ENCODE results near the gene NPHP3.
"Not testable (repeated sequence)": the region's sequence is repeated elsewhere in the genome, so short reads cannot be mapped to it uniquely, and the experiment has no call there.

The NPHP3 gene

DNA sequence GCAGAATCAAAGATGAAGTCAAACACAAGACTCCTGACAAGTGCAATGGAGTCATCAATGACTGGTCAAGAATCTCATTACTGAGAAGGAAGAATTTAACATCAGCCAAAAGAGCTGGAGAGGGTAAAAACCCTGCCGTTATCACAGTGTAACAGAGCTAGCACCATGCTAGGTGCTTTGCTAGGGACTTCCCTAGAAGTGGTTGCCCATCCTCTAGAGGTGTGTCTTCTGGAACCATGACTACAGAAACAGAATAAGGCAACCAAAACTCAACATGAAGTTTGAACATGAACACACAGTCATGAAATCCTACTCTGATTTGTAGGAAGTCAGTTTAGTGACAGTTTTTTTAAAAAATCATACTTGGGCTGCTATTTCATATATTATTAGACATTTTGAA lies 72.1 kb downstream of the NPHP3 start:
- no peak for DNase-seq

DNA sequence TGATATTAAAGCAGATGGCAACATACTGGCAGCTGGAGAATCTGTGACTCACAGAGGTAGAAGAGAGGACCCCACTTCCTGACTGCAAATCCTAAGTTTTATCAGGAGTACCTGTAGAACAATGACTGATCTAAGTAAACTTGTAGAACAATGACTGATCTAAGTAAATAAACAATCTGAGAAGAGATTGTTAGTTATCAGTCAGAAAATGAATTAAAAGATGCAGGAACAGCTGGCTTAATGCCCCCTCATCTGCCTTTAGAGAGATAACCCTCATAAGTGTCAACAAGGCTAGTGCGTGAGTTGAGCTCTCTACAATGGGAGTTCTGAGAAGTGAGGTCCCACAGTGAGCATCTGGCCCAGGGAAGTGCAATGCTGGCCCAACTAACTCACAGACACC lies 77.2 kb downstream of the NPHP3 start:
- DNase-seq, result no peak

DNA sequence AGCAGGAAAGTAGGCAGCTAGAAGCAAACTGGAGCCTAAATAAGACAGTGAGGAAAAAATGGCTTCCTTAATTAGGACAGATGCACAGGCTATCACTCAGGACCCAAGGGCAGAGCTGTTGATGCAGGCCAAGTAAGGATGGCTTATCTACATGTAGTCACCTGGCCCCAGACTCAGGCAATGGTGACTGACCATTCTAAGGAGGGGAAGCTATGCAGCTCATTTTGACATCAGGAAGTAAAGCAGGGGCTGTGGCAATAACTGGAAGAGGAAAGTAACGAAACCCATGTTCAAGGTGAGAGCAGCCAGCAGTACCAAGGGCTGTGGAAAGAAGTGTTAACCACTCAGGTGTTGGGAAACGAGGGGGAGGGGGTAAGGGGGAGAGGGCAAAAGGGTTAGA lies 78.8 kb downstream of the NPHP3 start:
- DNase-seq, result no peak

DNA sequence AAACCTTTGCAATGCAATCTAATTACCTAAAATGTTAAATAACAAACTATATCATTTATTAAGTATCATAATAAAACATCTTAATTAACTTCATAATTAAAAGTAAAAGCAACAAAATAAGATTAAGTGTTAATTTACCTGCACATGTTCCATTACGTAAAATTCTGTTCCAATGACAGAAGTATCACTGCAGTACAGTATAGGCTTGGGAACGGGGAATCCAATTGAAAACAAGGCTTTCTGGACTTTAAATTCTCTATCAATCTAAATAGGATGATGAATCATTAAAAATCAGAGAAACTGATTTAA lies 79.7 kb downstream of the NPHP3 start:
- DNase-seq, result no peak

DNA sequence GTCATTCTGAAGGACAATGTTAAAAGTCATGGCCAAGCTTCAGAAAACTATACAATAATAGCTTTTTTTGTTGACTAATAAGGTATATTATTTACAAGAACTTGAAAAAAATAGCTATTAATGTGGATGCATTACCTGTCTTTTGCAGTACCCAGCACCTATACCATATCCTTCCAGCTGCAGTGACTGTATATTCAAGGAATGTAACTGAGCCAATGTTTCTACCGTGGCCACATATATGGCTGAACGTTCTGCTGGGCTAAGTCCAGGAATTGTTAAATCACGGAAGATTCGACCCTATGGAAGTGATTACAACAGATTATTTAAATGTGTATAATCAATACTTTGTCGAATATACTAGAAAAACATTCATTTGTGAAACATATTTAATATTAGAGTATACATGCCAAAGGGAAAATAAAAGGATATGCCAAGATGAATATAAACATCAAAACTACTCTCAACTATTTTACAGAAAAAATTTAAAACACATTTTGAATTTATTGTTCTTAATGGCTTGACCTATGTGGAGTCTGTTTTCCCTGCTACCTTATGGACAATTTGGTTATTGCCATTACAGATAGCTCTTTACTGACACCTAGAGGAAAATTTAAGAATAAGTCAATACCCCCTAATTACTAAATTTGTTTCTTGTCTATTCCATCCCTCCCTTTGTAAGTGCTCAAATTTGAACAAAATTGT lies 80.2 kb downstream of the NPHP3 start:
- DNase-seq, result no peak

DNA sequence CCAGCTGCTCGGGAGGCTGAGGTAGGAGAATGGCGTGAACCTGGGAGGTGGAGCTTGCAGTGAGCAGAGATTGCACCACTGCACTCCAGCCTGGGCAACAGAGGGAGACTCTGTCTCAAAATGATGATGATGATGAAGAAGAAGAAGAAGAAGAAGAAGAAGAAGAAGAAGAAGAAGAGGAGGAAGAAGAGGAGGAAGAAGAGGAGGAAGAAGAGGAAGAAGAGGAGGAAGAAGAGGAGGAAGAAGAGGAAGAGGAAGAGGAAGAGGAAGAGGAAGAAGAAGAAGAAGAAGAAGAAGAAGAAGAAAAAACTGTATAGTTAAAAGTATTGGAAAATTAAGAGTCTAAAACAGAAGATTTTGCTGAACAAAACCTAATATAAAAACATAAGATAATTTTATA lies 80.8 kb downstream of the NPHP3 start:
- DNase-seq, result not testable (repeated sequence)

DNA sequence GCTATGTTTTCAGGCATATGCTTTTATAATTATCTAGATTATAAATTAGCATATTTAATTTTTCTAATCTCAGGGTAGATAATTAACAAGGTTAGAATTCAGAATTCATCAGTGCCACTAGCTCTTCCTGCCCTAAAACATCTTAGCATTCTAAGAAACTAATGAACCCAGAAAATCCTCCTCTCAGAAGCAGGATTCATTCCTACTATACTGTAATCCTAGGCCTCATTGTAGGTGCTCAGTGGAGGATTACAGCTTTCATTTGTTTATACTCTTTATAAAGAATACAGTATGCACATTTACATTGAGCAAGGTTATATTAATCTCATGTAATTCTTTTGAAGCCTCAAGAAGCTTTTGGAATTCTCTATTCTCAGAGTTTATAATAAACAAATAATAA lies 83.5 kb downstream of the NPHP3 start:
- no peak for DNase-seq

DNA sequence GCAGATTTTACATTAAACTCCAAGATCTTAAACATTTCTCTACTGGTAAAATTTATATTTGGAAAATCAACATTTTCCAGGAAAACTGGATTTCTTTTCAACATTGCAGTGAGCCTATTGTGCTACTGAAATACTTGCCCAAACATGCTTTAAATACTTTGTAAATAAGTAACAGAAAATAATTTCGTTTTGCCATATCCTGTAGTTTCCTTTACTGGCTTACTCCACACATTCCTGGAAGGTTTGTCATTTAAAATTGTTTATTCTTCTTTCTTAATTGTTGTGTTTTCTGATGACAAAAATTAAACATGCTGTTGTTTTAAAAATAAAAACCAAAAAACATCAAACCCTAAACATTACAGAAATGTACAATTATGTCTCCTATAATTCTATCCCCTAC lies 84.6 kb downstream of the NPHP3 start:
- DNase-seq, result no peak

DNA sequence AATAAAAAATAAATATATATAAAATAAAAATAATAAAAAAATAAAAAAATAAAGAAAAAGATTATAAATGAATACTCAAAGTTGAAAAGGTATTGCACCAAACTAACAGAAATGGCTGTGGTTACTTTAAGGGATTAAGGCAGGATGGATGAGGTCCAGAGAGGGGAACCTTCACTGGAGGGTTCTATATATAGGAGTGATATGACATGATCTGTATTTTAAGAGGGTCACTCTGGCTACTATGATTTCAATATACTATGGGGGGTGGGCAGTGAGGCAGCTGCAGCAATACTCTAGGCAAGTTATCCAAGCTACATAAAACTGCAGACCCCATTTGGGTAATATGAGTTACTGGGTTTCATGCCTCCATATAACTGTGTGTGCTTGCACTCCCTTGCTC lies 87.2 kb downstream of the NPHP3 start:
- no peak for DNase-seq

Measured in amygdala (tissue), 56 donors.